PFSK-1 (cell line): ENCODE measurements around the gene ACSF3.

Experiments
- SIN3A ChIP-seq: IDR thresholded peaks from 2 replicates; pipeline ENCODE4 v1.6.1; 2012; ENCODE audit warnings: mild to moderate bottlenecking, low read length, moderate library complexity, borderline replicate concordance; ENCODE audit not compliant: insufficient read depth
- TF ChIP-seq, protein P1 (sequence below), 2 experiments: IDR thresholded peaks; 2 replicates each; pipeline versions ENCODE4 v1.6.1 to v1.8.0; 2011 to 2012; ENCODE audit warnings: low read depth in 2 of 2, low read length in 2 of 2, control low read depth in 1 of 2, inconsistent platforms in 1 of 2, mild to moderate bottlenecking in 1 of 2, moderate library complexity in 1 of 2; ENCODE audit not compliant: insufficient read depth in 1 of 2

DNA sequence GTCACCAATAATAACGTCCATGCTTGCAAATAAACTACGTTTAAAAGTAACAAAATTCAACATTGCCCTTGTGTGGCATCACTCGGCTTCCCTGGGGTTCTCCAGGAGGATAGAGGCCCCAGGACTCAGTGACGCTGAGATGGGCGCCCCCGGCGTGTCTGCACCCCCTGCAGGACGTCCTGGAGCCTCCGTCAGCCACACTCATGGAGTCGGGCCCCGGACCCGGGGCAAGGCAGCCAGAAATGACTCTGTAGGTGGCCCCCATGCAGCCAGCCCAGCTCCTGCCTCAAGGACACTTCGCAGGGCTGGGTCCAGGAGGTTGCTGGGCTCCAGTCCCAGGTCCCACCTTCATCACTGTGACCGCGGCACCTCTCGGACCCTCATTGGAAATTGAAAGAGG, 16.6 kb upstream of the ACSF3 start:
- no peak for TF ChIP-seq SIN3A
- TF ChIP-seq, protein P1, sequence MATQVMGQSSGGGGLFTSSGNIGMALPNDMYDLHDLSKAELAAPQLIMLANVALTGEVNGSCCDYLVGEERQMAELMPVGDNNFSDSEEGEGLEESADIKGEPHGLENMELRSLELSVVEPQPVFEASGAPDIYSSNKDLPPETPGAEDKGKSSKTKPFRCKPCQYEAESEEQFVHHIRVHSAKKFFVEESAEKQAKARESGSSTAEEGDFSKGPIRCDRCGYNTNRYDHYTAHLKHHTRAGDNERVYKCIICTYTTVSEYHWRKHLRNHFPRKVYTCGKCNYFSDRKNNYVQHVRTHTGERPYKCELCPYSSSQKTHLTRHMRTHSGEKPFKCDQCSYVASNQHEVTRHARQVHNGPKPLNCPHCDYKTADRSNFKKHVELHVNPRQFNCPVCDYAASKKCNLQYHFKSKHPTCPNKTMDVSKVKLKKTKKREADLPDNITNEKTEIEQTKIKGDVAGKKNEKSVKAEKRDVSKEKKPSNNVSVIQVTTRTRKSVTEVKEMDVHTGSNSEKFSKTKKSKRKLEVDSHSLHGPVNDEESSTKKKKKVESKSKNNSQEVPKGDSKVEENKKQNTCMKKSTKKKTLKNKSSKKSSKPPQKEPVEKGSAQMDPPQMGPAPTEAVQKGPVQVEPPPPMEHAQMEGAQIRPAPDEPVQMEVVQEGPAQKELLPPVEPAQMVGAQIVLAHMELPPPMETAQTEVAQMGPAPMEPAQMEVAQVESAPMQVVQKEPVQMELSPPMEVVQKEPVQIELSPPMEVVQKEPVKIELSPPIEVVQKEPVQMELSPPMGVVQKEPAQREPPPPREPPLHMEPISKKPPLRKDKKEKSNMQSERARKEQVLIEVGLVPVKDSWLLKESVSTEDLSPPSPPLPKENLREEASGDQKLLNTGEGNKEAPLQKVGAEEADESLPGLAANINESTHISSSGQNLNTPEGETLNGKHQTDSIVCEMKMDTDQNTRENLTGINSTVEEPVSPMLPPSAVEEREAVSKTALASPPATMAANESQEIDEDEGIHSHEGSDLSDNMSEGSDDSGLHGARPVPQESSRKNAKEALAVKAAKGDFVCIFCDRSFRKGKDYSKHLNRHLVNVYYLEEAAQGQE (IDR thresholded peaks at IDR 0.05; ENCODE audit: insufficient read depth in 1 of 2, low read depth in 2 of 2, low read length in 2 of 2) = no peak
